NCI-H345 (cell line): Measurements from ENCODE around the gene HSPA6.
"Not testable (repeated sequence)": the region's sequence is repeated elsewhere in the genome, so short reads cannot be mapped to it uniquely, and the experiment has no call there.

Source experiments
- DNase-seq: peaks from one replicate; lab custom pipeline; 2025; lab: John Stamatoyannopoulos, UW

Gene HSPA6

DNA sequence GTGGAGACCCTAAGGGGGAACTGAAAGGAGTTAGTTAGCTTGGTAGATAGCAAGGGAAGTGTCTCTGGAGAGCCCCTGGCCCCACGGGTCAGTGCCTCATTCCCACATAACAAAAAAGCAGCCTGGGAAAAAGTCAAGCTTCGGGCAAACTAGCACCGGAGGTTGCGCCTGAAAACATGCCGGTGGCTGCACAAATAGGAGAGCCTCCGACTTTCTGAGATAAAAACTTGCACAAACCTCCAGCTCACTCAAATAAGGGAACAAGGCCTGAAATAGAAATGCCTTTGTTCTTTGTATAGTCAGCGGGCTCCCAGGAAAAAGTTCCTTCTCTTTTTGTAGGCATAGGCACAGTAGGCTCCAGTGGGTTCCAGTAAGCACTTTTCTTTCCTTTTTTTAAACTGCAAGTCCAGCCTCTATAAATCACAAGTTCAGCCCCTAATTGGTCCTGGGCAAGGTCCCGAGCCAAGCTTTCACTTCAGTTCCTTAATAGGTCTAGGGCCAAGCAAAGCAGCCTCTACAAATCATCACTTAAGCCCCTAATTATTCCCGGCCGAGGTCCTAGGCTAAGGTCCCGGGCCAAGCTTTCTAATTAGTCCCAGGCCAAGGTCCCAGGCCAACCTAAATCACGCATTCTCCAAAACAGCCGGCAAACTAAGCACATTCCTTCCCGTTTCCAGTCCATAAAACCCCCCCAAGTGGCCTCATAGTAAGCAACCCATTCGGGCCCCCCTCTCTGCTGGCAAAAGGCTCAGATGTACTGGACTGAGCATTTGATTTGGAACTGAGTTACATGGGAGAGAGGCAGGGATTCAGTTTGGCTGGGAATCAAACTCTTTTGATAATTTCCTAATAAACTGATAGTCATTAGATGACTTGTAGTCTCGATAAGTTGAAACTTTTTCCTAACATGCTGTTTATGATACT lies 8.6 kb downstream of the HSPA6 start:
- not testable (repeated sequence) for DNase-seq

GRCh38 chr1:161537068-161537669 lies 12.8 kb downstream of the HSPA6 start:
- DNase-seq: not testable (repeated sequence)

- DNase-seq: not testable (repeated sequence)
Measured at GRCh38 chr1:161538925-161539479, 14.7 kb downstream of the HSPA6 start.

GRCh38 chr1:161539731-161540569 lies 15.6 kb downstream of the HSPA6 start:
- DNase-seq: peak; percentile 34

DNA sequence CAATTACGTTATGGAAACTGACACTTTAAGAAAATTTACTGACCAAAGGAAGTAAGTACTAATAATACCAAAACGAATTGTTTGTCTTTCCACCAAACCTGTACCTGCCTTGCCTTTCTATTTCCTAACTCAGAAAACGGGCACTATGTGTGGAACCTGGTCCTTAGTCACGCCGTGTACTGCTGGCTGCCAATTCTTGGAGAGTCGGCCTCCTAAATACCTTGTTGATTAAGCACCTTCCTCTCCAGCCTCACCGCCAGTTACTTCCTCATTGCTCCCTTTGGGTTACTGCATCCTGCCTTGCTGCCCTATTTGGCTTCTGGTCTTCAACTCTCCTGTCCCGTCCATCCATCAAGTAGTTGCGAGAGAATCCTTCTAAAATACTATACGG lies 16.2 kb downstream of the HSPA6 start:
- not testable (repeated sequence) for DNase-seq

GRCh38 chr1:161542091-161542559 lies 17.8 kb downstream of the HSPA6 start:
- not testable (repeated sequence) for DNase-seq

DNA sequence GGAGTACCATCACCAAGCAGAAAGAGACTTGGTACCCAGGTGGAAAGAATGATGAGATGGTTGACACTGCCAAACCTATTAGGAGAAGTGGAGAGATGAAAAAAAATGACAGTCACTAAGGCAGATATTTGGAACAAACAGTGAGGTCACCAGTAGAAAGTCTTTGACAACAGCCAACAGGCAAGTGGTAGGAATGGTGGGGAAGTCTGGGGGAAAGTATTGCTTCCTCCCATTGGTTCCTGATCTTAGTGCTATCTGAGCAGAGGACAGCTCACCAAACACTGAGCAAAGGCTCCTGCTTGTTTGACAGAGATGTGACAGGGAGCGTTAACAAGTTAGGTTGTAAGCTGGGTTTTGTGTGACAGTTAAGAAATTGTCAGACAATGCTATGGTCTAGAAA lies 18.8 kb downstream of the HSPA6 start:
- DNase-seq: not testable (repeated sequence)

DNA sequence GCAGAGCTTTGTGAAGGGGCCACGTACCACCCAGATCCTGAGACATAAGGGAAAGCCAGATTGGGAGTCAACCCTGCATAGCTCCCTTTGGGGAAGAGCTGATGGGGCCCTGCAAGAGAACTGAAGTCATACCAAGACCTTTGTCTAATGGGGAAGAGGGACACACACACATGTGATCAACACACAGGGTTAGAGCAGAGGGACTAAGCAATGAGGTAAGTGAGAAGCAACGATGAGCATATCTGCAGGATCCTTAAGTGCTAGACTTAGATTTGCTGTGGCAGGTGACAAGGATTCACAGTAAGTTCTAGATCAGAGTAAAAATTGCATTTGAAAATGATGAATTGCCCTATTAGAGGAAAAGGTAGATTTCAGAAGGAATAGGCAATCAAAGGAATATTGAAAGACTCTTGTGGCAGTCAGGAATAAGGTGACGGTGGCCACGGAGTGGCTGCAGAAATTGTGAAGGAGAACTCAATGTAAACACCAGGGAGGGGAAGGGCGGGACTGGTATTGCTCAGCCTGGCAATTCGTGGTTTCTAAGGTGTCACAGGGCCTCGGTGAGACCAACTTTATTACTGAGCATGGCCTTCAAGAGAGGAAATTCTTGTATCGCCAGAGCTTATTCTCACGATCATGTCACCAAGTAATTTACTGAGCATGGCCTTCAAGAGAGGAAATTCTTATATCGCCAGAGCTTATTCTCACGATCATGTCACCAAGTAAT lies 20.8 kb downstream of the HSPA6 start:
- DNase-seq: not testable (repeated sequence)

DNA sequence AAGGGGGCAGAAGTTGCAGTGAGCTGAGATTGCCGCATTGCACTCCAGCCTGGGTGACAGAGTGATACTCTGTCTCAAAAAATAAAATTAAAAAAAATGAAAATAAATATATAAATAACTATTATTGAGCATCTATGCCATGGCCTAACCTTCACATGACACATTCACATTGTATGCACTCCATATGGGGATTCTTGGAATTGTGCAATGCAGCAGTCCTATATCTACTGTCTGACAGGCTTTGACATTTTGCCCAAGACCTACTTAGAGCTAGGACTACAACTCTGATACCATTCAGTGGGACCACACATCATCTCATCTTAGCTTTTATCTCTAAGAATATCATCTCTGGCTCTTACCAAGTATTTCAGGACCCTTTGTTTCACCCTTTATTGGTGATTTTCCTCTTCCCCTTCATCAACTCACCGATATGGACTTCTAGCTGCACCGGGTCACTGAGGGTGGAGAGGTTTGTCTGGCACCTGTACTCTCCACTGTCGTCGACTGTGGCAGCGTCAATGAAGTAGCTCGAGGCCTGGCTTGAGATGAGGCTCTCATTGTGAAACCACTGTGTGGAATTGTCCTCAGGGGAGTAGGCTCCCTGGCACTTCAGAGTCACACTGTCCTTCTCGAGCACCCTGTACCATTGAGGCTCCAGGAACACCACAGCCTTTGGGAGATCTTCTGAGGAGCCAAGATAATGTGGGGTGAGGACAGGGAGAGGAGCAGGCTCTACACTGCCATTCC lies 23.8 kb downstream of the HSPA6 start:
- not testable (repeated sequence) for DNase-seq

DNA sequence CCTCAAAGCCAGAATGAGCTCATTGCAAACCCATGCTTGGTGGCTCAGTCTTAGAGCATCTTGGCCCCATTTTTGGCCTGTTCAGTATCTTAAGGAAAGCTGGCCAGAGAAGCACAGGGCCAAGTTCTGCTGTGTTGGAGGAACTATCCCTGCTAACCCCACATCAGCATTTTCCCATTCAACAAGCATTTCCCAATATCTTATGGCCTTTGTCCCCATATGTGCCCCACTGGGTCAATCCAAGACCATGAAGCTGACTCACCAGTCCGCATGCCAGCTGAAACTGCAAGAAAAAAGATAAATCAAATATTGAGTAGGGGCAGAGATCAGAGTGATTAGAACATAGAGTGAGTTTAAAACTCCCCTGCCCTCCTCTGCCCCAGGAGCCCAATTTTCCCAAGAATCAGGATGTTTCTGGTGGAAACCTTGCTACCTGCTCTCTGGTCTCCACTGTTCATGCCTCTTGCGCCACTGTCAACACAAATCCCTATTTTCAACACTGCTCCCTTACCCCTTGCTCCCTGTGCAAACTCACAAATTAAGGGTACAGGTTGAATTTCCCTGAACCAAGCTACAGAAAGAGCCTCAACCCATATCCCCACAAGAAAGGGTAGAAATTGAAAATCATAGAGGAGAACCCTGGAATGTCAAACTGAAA lies 24.5 kb downstream of the HSPA6 start:
- not testable (repeated sequence) for DNase-seq

DNA sequence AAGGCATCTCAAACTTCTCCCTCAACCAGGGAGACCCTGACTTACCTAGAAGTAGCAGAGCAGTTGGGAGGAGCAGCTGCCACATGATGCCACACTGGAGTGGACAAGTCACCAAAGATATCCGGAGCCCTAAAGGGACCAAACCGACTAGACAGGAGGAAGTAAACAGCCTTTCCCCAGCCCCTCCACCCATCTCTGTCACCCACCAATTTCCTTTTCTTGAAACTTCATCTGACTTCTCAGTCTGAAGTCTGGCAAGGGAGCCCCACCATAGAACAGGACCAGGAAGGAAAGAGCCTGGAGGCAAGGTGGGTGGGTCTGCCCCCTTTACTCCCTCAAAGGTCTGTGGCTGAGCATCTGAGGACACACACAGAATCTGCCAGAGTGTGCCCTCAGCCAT lies 25.3 kb downstream of the HSPA6 start, which contains the start of gene FCGR3A:
Gene FCGR3A (minus strand): TSS at position 167 of the 400 bp plus-strand sequence. CDS start 82 bp downstream, at position 85.
- no peak for DNase-seq

DNA sequence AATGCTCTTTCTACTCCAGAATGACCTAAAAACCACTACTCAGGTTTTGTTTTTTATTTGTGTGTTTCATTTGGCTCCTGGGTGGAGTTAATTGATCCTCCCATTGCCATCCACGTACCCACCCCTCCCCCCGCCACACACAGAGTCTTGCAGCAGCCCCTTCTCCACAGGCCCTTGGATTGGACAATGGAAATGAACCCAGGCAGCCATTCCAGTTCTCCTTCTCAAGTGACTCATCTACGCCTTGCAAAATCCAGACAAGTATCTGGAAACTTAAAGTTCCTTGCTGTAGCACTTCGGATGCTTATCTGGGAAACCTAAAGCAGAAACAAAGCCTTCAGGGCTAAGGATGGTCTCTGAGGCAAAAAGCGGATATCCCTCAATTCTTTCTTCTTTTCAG lies 26.6 kb downstream of the HSPA6 start:
- not testable (repeated sequence) for DNase-seq

GRCh38 chr1:161553631-161554030 lies 29.3 kb downstream of the HSPA6 start:
- not testable (repeated sequence) for DNase-seq

DNA sequence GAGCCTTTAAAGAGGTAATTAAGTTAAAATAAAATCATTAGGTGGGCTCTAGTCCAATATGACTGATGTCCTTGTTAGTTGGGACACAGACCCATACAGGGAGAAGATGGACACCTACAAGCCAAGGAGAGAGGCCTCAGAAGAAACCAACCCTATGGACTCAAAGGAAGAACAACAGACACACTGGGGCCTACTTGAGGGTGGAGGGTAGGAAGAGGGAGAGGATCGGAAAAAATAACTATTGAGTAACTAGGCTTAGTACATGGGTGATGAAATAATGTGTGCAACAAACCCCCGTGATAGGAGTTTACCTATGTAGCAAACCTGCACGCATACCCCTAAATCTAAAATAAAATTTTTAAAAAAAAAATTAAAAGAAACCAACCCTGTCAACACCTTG lies 30.0 kb downstream of the HSPA6 start:
- not testable (repeated sequence) for DNase-seq

GRCh38 chr1:161554815-161555417 lies 30.6 kb downstream of the HSPA6 start:
- not testable (repeated sequence) for DNase-seq

- not testable (repeated sequence) for DNase-seq
Measured at GRCh38 chr1:161556143-161556542, 31.8 kb downstream of the HSPA6 start.

- DNase-seq: not testable (repeated sequence)
Measured at GRCh38 chr1:161556990-161557389, 32.6 kb downstream of the HSPA6 start.

GRCh38 chr1:161557506-161558450 lies 33.4 kb downstream of the HSPA6 start:
- DNase-seq: not testable (repeated sequence)
